ENCODE measurements around the gene NRG2. TPM values are rescaled to one million over a fixed set of nuclear protein-coding genes. Genes with fewer than 3 reads are reported as not detected.

The NRG2 gene
- total RNA-seq, 6 donors from 2014 or later, result 0.46 to 4.2 (median 1.5) TPM

DNA sequence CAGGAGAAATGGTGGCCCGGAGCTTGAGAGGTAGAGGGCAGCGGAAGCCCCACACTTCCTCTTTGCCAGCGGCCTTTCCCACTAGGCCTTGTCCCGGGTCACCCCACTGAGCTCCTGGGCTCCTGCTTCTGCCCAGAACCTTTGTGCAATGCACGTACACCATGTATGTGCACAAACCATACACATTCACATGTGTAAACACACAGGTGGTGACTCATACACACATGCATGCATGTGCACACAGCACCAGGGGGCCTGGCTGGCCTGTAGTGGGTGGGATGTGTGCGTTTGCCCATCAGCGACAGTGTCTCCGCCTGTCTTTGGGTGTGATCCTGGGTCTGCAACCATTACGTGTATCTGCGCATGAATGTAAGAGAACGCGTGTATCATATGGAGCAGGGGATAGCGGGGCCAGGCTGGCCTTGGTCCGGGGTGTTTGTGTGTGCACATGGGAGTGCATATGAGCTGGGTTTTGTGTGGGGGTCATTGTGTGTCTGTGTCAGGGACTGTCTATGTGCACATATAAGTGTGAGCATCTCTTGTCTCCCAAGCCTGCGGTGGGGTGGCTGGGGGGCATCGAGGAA is 203.8 kb downstream of the NRG2 start:
- Histone ChIP-seq H3K27me3 (no peaks in the 10 kb centered on the region), H3K9me3 (no peaks in the 10 kb centered on the region), H3K27ac (no peak overlapping the region), H3K4me3 (no peak overlapping the region), H3K36me3 (no peaks in the 10 kb centered on the region), H3K4me1 (no peaks in the 10 kb centered on the region)
- WGBS, 2 donors, result 92 to 95% methylated on average over 14 to 16 of the region's 16 CpGs
- TF ChIP-seq CTCF (IDR thresholded peaks at IDR 0.05) (no peak), POLR2AphosphoS5 (IDR thresholded peaks at IDR 0.05) (no peak), EP300 (IDR thresholded peaks at IDR 0.05) (no peak), POLR2A (IDR thresholded peaks at IDR 0.05) (no peak)
- no peak for ATAC-seq (ENCODE audit: low FRiP score in 2 of 2)
- DNase-seq, result no peak

DNA sequence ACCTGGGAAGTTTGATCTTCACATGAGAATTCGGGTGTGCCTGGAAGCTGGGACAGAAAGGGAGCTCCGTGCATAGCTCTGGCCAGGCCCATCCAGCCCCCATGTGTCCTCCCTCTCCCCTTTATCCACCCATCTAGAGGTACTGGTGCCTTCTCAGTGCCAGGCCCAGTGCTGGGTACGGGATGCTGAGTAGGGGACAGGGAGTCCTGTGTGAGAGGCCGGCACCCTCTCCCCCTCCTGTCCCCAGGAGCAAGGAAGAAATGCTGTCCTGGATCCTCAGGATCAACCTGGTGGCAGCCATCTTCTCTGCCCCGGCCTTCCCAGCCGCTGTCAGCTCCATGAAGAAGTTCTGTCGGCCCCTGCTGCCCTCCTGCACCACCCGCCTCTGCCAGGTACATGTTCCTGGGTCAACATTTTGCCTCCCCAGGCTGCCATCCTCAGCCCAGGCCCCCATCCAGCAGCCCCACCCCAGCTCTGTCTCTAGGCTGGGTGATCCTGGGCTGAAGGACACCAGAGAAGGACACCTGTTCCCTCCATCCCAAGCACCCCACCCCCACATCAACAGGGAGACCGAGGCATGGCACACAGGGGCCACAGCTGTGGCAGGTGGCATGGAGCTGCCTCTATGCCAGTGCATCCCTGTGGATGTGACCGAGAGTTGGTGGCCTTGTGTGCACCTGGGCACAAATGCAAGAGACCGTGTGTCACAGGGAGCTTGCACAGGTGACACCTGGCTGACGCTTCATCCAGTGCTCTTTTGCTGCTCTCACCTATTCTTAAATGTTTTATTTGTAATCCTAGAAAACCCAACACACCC is 204.5 kb downstream of the NRG2 start:
- Histone ChIP-seq H3K9me3 (no peaks in the 10 kb centered on the region), H3K4me3 (no peak overlapping the region), H3K27ac (no peak overlapping the region), H3K27me3 (no peaks in the 10 kb centered on the region), H3K4me1 (no peaks in the 10 kb centered on the region), H3K36me3 (no peaks in the 10 kb centered on the region)
- TF ChIP-seq CTCF (IDR thresholded peaks at IDR 0.05) (no peak), POLR2AphosphoS5 (IDR thresholded peaks at IDR 0.05) (no peak), POLR2A (IDR thresholded peaks at IDR 0.05) (no peak), EP300 (IDR thresholded peaks at IDR 0.05) (no peak)
- WGBS, 2 donors, result 85 to 93% methylated on average over 5 to 11 of the region's 12 CpGs
- DNase-seq, result no peak
- ATAC-seq (ENCODE audit: low FRiP score in 2 of 2), result peak in 1 of 2 donors; percentile 20

DNA sequence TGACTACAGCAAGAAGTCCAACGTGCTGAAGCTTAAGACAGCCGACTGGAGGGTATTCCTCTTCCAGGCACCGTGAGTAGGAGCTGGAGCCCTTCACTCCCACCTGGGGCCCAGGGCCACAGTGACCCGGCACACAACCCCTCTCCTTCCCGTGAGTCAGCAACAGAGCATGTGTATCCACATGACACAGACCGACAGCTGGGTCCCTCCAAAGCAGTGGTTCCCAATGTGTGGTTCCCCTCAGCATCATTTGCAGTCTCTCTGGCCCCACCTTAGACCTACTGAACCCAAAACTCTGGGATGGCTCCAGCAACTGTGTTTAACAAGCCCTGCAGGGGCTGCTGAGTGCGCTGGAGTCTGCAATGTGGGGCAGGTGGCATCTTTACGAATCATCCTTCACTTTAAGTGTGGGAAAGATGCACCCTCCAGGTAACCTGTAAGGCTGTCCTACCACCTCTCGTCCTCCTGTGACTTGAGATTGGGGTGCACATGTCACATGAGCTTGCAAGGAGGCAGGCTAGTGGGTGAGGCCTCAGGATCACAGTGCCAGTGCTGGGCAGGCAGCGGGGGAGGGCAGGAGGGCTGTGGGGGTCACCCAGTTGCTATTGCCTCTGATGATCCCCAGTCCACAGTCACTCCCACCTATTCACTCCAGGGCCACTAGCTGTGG is 205.3 kb downstream of the NRG2 start:
- H3K36me3 ChIP-seq, result no peaks in the 10 kb centered on the region
- ATAC-seq (ENCODE audit: low FRiP score in 2 of 2), result no peak
- no peak overlapping the region for H3K4me3 ChIP-seq
- no peaks in the 10 kb centered on the region for H3K4me1 ChIP-seq
- H3K27me3 ChIP-seq, result no peaks in the 10 kb centered on the region
- no peak overlapping the region for H3K27ac ChIP-seq
- no peaks in the 10 kb centered on the region for H3K9me3 ChIP-seq
- TF ChIP-seq POLR2A (IDR thresholded peaks at IDR 0.05) (no peak), POLR2AphosphoS5 (IDR thresholded peaks at IDR 0.05) (no peak), EP300 (IDR thresholded peaks at IDR 0.05) (no peak), CTCF (IDR thresholded peaks at IDR 0.05) (no peak)
- WGBS, 2 donors, result 87 to 88% methylated on average over 10 of the region's 10 CpGs
- no peak for DNase-seq

- Histone ChIP-seq H3K4me1 (no peaks in the 10 kb centered on the region), H3K36me3 (no peaks in the 10 kb centered on the region), H3K27ac (no peak overlapping the region), H3K27me3 (no peaks in the 10 kb centered on the region), H3K9me3 (no peaks in the 10 kb centered on the region), H3K4me3 (no peak overlapping the region)
- WGBS, 2 donors, result 94 to 95% methylated on average over 22 of the region's 22 CpGs
- no peak for DNase-seq
- no peak for ATAC-seq (ENCODE audit: low FRiP score in 2 of 2)
- no peak for TF ChIP-seq POLR2A (IDR thresholded peaks at IDR 0.05)
- TF ChIP-seq CTCF (IDR thresholded peaks at IDR 0.05), result no peak
- no peak for TF ChIP-seq EP300 (IDR thresholded peaks at IDR 0.05)
- no peak for TF ChIP-seq POLR2AphosphoS5 (IDR thresholded peaks at IDR 0.05)
These were observed 206.5 kb downstream of the NRG2 start for GRCh38 chr5:139836469-139837208.
